ENCODE results near the gene GDPGP1.
"Not testable (repeated sequence)": the region's sequence is repeated elsewhere in the genome, so short reads cannot be mapped to it uniquely, and the experiment has no call there.

Gene GDPGP1

DNA sequence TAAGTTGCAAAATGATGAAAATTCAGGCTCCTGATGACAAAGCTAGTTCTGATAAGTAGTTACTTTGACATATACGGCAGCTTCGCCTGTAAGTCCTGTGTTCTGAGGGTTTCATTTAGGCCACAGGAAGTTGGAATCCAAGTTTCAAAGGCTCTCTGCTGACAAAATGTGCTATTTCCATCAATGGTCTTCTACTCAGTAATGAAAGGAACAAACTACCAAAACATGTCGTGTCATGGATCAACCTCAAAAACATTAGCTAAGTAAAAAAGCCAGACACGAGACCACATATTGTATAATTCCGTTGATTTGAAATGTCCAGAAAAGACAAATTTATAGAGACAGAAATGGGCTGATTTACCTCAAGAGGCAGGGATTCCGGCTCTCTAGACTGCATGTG is 53.9 kb downstream of the GDPGP1 start:
- DNase-seq (ENCODE audit: low read depth in 1 of 2, low spot score in 1 of 2), result no peak
- TF ChIP-seq JUND (IDR thresholded peaks at IDR 0.05; ENCODE audit: low read depth), result no peak
- in situ Hi-C loops (cut with HindIII; ENCODE audit: low pct_unique_long_range_greater_than_20kb, low sequenced_read_pairs), result no loop called here

DNA sequence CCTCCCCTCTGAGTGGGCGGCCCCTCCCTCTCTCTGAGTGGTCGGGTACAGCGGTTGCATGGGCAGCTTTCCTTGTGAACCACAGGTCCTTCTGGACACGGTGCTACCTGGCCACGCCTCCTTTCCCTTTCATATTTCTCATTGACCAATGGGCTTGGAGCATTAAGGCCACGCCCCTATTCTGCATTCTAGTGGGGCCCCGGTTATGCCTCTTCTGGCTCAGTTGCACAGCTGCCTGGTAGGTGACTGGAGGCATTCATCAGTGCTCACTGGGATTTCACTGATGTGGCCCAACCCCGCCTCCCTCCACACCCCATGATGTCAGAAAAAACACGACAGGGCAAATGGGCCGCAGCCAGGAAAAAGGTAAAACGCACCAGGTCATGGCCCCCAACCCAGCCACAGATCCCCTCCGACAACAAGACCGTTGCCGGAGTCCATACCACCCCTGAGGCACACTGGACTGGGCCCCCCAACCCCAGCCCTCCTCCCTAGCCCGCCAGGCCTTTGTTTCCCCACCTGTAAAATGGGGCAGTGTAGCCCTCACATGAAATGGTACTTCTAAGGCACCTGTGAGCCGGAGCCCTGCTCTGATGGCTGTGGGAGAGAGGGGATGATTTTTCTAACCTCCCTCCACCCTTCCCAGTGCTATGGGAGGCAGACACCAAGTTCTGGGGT is 57.8 kb downstream of the GDPGP1 start:
- in situ Hi-C loops (cut with HindIII; ENCODE audit: low pct_unique_long_range_greater_than_20kb, low sequenced_read_pairs), result no loop called here
- TF ChIP-seq JUND (IDR thresholded peaks at IDR 0.05; ENCODE audit: low read depth), result no peak
- DNase-seq (ENCODE audit: low read depth in 1 of 2, low spot score in 1 of 2), result peak; percentile 29 to 90

DNA sequence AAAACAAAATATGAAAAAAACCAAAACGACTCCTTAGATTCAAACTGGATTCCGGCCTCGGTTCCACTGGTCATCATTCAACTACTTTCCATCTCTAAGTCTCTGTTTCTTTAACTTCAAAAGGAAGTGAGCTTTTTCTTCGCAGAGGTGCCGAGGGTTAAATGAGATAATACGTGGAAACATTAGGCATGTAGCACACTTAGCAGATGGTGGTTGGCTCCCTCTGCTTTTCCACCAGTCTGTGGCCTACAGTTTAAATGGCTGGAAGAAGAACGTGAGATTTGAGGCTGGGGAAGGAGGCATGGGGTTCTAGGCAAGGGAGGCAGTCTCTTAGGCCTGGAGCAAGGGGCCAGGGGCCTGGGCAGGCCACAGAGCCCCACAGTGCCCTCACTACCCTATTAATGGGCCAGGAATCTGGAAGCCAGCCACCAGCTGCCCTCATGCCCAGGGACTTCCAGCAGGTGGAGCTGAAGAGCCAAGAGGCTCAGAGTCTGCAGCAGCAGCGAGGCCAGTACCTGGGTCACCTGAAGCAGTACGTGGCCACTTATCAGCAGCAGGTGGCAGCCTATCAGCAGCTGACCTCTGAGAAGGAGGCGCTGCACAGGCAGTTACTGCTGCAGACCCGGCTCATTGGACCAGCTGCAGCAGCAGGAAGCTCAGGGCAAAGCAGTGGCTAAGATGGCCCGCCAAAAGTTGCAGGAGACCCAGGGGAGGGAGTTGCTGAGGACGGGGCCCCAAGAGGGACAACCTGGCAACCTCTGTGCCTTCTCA is 59.2 kb downstream of the GDPGP1 start:
- peak; percentile 34 to 85 for DNase-seq (ENCODE audit: low read depth in 1 of 2, low spot score in 1 of 2)
- in situ Hi-C loops (cut with HindIII; ENCODE audit: low pct_unique_long_range_greater_than_20kb, low sequenced_read_pairs), result not testable (repeated sequence)

DNA sequence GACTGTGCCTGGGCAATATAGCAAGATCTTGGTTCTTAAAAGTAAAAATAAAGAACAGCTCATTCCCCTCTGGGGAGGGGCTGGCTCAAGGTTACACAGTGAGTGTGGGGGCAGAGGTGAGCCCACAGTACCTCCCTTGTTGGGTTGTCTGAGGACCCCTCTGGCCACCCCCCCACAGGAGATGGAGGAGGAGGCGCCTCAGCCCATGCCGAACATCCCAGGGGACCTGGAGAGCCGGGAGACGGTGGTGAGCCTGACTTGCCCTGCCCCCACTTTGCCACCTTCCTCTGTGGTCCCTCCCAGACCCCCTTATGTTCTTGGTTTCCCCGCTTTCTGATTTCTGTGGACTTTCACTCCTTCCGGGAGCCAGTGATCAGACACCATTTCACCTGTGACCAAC is 60.1 kb downstream of the GDPGP1 start:
- no peak for DNase-seq (ENCODE audit: low read depth in 1 of 2, low spot score in 1 of 2)
- in situ Hi-C loops (cut with HindIII; ENCODE audit: low pct_unique_long_range_greater_than_20kb, low sequenced_read_pairs), result no loop called here
- no peak for TF ChIP-seq JUND (IDR thresholded peaks at IDR 0.05; ENCODE audit: low read depth)

DNA sequence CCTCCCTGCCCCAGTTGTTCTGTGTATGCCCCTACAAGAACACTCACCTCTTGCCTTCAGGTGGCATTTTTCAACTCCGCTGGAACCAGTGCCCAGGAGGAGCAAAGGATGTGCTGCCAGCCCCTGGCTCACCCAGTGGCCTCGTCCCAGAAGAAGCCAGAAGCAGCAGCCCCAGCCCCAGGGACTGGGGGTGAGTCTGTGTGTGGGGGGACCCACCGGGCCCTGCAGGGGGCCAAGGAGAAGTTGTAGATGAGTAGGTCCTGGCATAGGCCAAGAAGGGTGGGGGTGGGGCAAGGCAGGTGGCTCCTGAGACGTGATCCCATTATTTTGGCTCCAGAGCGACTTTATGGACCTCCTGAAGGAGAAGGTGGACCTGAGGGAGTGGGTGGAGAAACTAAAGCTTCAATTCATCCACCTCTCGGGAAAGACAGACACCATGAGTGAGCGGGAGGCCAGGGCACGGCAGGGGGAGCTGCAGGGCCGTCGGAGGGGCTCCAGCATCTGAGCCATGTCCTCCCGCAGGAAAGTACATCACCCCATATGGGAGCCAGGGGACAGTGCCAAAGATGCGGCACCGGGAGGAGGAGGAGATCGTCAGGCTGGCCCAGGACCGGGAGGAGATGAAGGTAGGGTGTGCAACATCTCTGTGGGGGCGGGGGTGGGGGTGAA is 60.7 kb downstream of the GDPGP1 start:
- in situ Hi-C loops (cut with HindIII; ENCODE audit: low pct_unique_long_range_greater_than_20kb, low sequenced_read_pairs), result no loop called here
- DNase-seq (ENCODE audit: low read depth in 1 of 2, low spot score in 1 of 2), result no peak
- no peak for TF ChIP-seq JUND (IDR thresholded peaks at IDR 0.05; ENCODE audit: low read depth)

DNA sequence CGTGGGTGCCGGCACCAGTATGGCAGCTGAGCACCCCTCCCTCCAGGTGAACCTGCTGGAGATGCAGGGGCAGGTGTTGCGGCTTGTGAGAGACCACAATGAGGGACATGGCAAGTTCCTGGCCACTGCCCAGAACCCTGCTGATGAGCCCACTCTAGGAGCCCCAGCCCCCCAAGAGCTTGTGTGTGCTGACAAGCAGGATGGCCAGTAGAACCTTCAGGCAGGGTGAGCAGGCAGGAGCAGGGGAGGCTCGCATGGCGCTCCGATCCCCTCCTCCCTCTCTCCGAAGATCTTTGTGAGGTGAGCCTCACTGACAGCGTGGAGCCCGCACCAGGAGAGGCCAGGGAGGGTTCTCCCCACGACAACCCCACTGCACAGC is 61.2 kb downstream of the GDPGP1 start:
- TF ChIP-seq JUND (IDR thresholded peaks at IDR 0.05; ENCODE audit: low read depth), result no peak
- in situ Hi-C loops (cut with HindIII; ENCODE audit: low pct_unique_long_range_greater_than_20kb, low sequenced_read_pairs), result no loop called here
- no peak for DNase-seq (ENCODE audit: low read depth in 1 of 2, low spot score in 1 of 2)

Measured in T47D (cell line).